Keratinocyte (primary cell): ENCODE measurements around the gene LGI4. TPM values are rescaled to one million over a fixed set of nuclear protein-coding genes. Genes with fewer than 3 reads are reported as not detected.

Experiments used
- DNase-seq: peaks from one replicate; pipeline ENCODE4 v3.0.0-alpha.2; 2011; ENCODE audit warnings: low read depth, missing footprints, low spot score
- FAIRE-seq: peaks from 2 replicates; lab custom pipeline; 2011; peaks lifted over from hg19 to GRCh38; lab: Jason Lieb, UNC
- H2AFZ ChIP-seq: 2 replicates; pipeline ENCODE4 v1.6.0; 2012; ENCODE audit warnings: low read length, control low read depth, inconsistent platforms; ENCODE audit not compliant: control insufficient read depth
- H3K27ac ChIP-seq: 2 replicates; pipeline ENCODE4 v1.5.1; 2011; ENCODE audit warnings: low read length; ENCODE audit not compliant: control insufficient read depth, insufficient read depth
- H3K27me3 ChIP-seq: 3 replicates; pipeline ENCODE4 v1.6.0; 2011; ENCODE audit warnings: low read length; ENCODE audit not compliant: control insufficient read depth, insufficient read depth; ENCODE audit errors: extremely low read depth
- H3K36me3 ChIP-seq, 2 experiments: 2 replicates in 1 of 2; 3 replicates in 1 of 2; pipeline ENCODE4 v1.5.1; 2011; ENCODE audit warnings: low read length in 2 of 2, mild to moderate bottlenecking in 1 of 2; ENCODE audit not compliant: control insufficient read depth in 2 of 2, insufficient read depth in 2 of 2; ENCODE audit errors: extremely low read depth in 1 of 2
- H3K4me1 ChIP-seq: 3 replicates; pipeline ENCODE4 v1.5.1; 2011; ENCODE audit warnings: low read length; ENCODE audit not compliant: control insufficient read depth, insufficient read depth; ENCODE audit errors: extremely low read depth
- H3K4me2 ChIP-seq: 3 replicates; pipeline ENCODE4 v1.6.0; 2011; ENCODE audit warnings: low read depth, low read length; ENCODE audit not compliant: control insufficient read depth, insufficient read depth; ENCODE audit errors: extremely low read depth
- H3K4me3 ChIP-seq, 3 experiments: fragments of 200-600 bp in 1 of 3; sonication (generic) in 1 of 3; 2 replicates in 2 of 3; 3 replicates in 1 of 3; pipeline ENCODE4 v1.5.1; 2011 to 2016; ENCODE audit warnings: low read length in 3 of 3, mild to moderate bottlenecking in 3 of 3, control low read depth in 2 of 3, inconsistent platforms in 1 of 3, low read depth in 1 of 3, mixed read lengths in 1 of 3, mixed run types in 1 of 3, moderate library complexity in 1 of 3; ENCODE audit not compliant: control insufficient read depth in 2 of 3, insufficient read depth in 2 of 3; ENCODE audit errors: extremely low read depth in 1 of 3
- H3K79me2 ChIP-seq: 2 replicates; pipeline ENCODE4 v1.6.0; 2012; ENCODE audit warnings: low read length; ENCODE audit not compliant: control insufficient read depth, insufficient read depth
- H3K9ac ChIP-seq: 3 replicates; pipeline ENCODE4 v1.6.0; 2011; ENCODE audit warnings: low read length; ENCODE audit not compliant: control insufficient read depth, insufficient read depth; ENCODE audit errors: extremely low read depth
- H3K9me1 ChIP-seq: 3 replicates; pipeline ENCODE4 v1.6.0; 2011; ENCODE audit warnings: low read length; ENCODE audit not compliant: control insufficient read depth, insufficient read depth; ENCODE audit errors: extremely low read depth
- H3K9me3 ChIP-seq: 2 replicates; pipeline ENCODE4 v1.5.1; 2012; ENCODE audit warnings: low read depth, low read length; ENCODE audit not compliant: control insufficient read depth
- H4K20me1 ChIP-seq: 3 replicates; pipeline ENCODE4 v1.6.0; 2011; ENCODE audit warnings: low read length; ENCODE audit not compliant: control insufficient read depth, insufficient read depth; ENCODE audit errors: extremely low read depth
- EZH2 ChIP-seq: IDR thresholded peaks from one replicate; pipeline ENCODE4 v1.6.1; 2012; ENCODE audit warnings: inconsistent platforms, mild to moderate bottlenecking, low read length, moderate library complexity
- dilution Hi-C: fragments of 300-500 bp; cut with MboI; formaldehyde crosslinking; loops from one replicate; pipeline ENCODE4 v1.7.0; 2020; ENCODE audit warnings: low sequenced_read_pairs; ENCODE audit not compliant: extremely low pct_ligation_motif_present
- polyA plus RNA-seq, 5 experiments: library from polyadenylated mRNA; depleted of rRNA in 3 of 5; stranded (reverse) in 3 of 5; stranded (forward) in 1 of 5; unstranded in 1 of 5; fragments of >200 nt; gene quantifications; 1 replicate in 1 of 5; 2 replicates in 3 of 5; 3 replicates in 1 of 5; pipeline versions ENCODE4 v1.2.1 to v1.2.3, GENCODE V29; 2011 to 2012; ENCODE audit warnings: missing spikeins in 2 of 5, low read depth in 1 of 5, low replicate concordance in 1 of 5
- TF ChIP-seq, protein P1 (sequence below), 3 experiments: IDR thresholded peaks in 1 of 3; conservative IDR thresholded peaks in 1 of 3; optimal IDR thresholded peaks in 1 of 3; 2 replicates in 2 of 3; 3 replicates in 1 of 3; pipeline versions ENCODE3 to v1.5.1; 2011; ENCODE audit warnings: low read length in 3 of 3, mild to moderate bottlenecking in 3 of 3, moderate library complexity in 2 of 3, control low read depth in 1 of 3, inconsistent platforms in 1 of 3; ENCODE audit not compliant: insufficient read depth in 2 of 3; ENCODE audit errors: extremely low read depth in 1 of 3

Gene LGI4
- polyA plus RNA-seq, 1 donor (not counting 4 experiments of a cell fraction or from before 2014, with no cell fraction given): 0.01 TPM

DNA sequence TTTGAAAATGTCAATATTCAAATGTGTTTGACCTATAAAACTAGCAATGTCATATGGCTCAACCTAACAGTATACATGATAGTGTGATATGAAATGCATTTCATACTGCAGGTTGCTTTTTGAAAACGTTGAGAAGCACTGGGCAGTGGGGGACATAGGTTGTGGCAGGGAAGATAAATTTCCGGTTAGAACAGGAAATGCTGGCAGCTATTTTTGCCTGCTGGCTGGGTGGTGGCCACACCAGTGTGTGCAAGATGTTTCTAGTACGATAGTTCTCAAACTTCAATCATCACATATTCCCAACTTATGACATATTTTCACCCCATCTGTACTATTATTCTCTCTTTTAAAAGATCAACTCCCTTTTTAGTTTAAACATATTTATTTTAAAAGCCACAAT is 36.9 kb upstream of the LGI4 start:
- no peak overlapping the region for H3K27ac ChIP-seq
- H3K4me1 ChIP-seq: peaks cover 36% of the 10 kb centered on the region
- H3K4me2 ChIP-seq: no peak overlapping the region
- H3K9ac ChIP-seq: no peak overlapping the region
- no peak for DNase-seq
- peaks cover 3% of the 10 kb centered on the region for H3K9me1 ChIP-seq
- FAIRE-seq: no peak
- TF ChIP-seq EZH2: no peak
- TF ChIP-seq, protein P1, sequence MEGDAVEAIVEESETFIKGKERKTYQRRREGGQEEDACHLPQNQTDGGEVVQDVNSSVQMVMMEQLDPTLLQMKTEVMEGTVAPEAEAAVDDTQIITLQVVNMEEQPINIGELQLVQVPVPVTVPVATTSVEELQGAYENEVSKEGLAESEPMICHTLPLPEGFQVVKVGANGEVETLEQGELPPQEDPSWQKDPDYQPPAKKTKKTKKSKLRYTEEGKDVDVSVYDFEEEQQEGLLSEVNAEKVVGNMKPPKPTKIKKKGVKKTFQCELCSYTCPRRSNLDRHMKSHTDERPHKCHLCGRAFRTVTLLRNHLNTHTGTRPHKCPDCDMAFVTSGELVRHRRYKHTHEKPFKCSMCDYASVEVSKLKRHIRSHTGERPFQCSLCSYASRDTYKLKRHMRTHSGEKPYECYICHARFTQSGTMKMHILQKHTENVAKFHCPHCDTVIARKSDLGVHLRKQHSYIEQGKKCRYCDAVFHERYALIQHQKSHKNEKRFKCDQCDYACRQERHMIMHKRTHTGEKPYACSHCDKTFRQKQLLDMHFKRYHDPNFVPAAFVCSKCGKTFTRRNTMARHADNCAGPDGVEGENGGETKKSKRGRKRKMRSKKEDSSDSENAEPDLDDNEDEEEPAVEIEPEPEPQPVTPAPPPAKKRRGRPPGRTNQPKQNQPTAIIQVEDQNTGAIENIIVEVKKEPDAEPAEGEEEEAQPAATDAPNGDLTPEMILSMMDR (optimal IDR thresholded peaks at IDR 0.05 in 1 of 3, IDR thresholded peaks at IDR 0.05 in 1 of 3, conservative IDR thresholded peaks at IDR 0.05 in 1 of 3; ENCODE audit: extremely low read depth in 1 of 3, insufficient read depth in 2 of 3, low read length in 3 of 3): no peak
- H3K27me3 ChIP-seq: no peaks in the 10 kb centered on the region
- peaks cover under 1% of the 10 kb centered on the region for H3K9me3 ChIP-seq
- dilution Hi-C loops: no loop called here
- no peaks in the 10 kb centered on the region for H3K79me2 ChIP-seq
- H4K20me1 ChIP-seq: no peaks in the 10 kb centered on the region
- no peak overlapping the region for H3K4me3 ChIP-seq
- H3K36me3 ChIP-seq: peaks cover 4 to 10% of the 10 kb centered on the region in 2 experiments
- no peak overlapping the region for H2AFZ ChIP-seq

DNA sequence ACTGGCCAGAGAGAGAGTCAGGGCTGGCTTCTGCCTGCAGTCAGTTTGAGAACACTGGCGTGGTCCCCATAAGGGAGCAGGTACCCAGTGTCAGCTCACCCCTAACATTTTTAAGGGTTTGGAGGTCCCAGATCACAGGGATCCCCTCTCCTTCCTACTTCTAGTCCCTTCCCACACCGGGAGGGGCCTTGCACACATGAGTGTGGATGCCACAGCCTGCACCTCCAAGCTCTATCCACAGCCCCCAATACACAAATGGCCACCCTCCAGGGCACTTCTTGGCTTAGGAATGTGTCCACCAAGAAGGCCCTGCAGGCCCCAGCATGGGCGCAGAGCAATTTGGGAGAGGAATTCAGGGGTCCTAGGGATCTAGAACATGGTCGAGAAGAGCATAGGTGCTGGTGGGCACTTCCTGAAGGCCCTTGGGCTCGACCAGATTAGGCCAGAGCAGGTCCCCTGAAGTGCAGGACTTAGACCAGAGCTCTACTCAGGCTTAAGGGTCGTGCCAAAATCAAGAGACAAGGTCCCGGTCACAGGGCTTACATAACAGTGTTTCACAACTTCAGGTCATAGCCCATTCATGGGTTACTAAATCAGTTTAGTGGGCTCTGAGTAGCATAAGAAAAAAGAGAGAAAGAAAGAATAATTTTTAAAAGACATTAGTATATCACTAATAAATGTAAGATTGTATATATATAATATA is 35.7 kb upstream of the LGI4 start:
- peaks cover 12% of the 10 kb centered on the region for H3K9me3 ChIP-seq
- no peak overlapping the region for H3K9ac ChIP-seq
- DNase-seq (no peak), FAIRE-seq (no peak)
- H3K27ac ChIP-seq: no peak overlapping the region
- H3K9me1 ChIP-seq: peaks cover 3% of the 10 kb centered on the region
- H3K36me3 ChIP-seq: peaks cover 10 to 22% of the 10 kb centered on the region in 2 experiments
- peaks cover 29% of the 10 kb centered on the region for H3K4me1 ChIP-seq
- H3K4me2 ChIP-seq: no peak overlapping the region
- H4K20me1 ChIP-seq: no peaks in the 10 kb centered on the region
- TF ChIP-seq, protein P1 (optimal IDR thresholded peaks at IDR 0.05 in 1 of 3, IDR thresholded peaks at IDR 0.05 in 1 of 3, conservative IDR thresholded peaks at IDR 0.05 in 1 of 3; ENCODE audit: extremely low read depth in 1 of 3, insufficient read depth in 2 of 3, low read length in 3 of 3): no peak
- no peak for TF ChIP-seq EZH2
- dilution Hi-C loops: no loop called here
- no peaks in the 10 kb centered on the region for H3K27me3 ChIP-seq
- H3K79me2 ChIP-seq: no peaks in the 10 kb centered on the region
- H3K4me3 ChIP-seq: no peak overlapping the region
- H2AFZ ChIP-seq: no peak overlapping the region
